Measurements from ENCODE around the gene TEX9. TPM values are rescaled to one million over a fixed set of nuclear protein-coding genes. Genes with fewer than 3 reads are reported as not detected.
A peak's percentile ranks its signal among the peaks of the same experiment; 100 is the strongest.
"Not testable (repeated sequence)": the region's sequence is repeated elsewhere in the genome, so short reads cannot be mapped to it uniquely, and the experiment has no call there.

TEX9 gene
- total RNA-seq, 1 donor from 2014 or later: 2.4 TPM

- peaks cover 3% of the 10 kb centered on the region for H3K9me3 Mint-ChIP-seq (ENCODE audit: low read depth)
- no peaks in the 10 kb centered on the region for H3K4me1 Mint-ChIP-seq (ENCODE audit: low read depth)
- DNase-seq (ENCODE audit: low spot score): no peak
- no peak for TF ChIP-seq CTCF (IDR thresholded peaks at IDR 0.05)
- no peaks in the 10 kb centered on the region for H3K27me3 Mint-ChIP-seq (ENCODE audit: low read depth)
- H3K27ac Mint-ChIP-seq (ENCODE audit: unreplicated experiment): no peak overlapping the region
- H3K4me3 Mint-ChIP-seq (ENCODE audit: unreplicated experiment): no peak overlapping the region
- H3K36me3 Mint-ChIP-seq (ENCODE audit: low read depth): no peaks in the 10 kb centered on the region
Measured at GRCh38 chr15:56371495-56372147, 6.4 kb downstream of the TEX9 start.

GRCh38 chr15:56374693-56375092 lies 9.5 kb downstream of the TEX9 start:
- H3K27me3 Mint-ChIP-seq (ENCODE audit: low read depth): not testable (repeated sequence)

GRCh38 chr15:56377822-56378221 lies 12.6 kb downstream of the TEX9 start:
- not testable (repeated sequence) for H3K4me1 Mint-ChIP-seq (ENCODE audit: low read depth); H3K27me3 Mint-ChIP-seq (ENCODE audit: low read depth); H3K27ac Mint-ChIP-seq (ENCODE audit: unreplicated experiment); DNase-seq (ENCODE audit: low spot score); H3K4me3 Mint-ChIP-seq (ENCODE audit: unreplicated experiment); H3K36me3 Mint-ChIP-seq (ENCODE audit: low read depth)
- H3K9me3 Mint-ChIP-seq (ENCODE audit: low read depth): peaks cover 45% of the 10 kb centered on the region

More at GRCh38 chr15:56374693-56375092, 9.5 kb downstream of the TEX9 start:
- not testable (repeated sequence) for H3K27ac Mint-ChIP-seq (ENCODE audit: unreplicated experiment); H3K4me3 Mint-ChIP-seq (ENCODE audit: unreplicated experiment); DNase-seq (ENCODE audit: low spot score); H3K4me1 Mint-ChIP-seq (ENCODE audit: low read depth); H3K36me3 Mint-ChIP-seq (ENCODE audit: low read depth)
- H3K9me3 Mint-ChIP-seq (ENCODE audit: low read depth): peaks cover 29% of the 10 kb centered on the region

GRCh38 chr15:56383010-56383409 lies 17.8 kb downstream of the TEX9 start:
- Mint-ChIP-seq H3K27me3 (ENCODE audit: low read depth) (no peaks in the 10 kb centered on the region), H3K36me3 (ENCODE audit: low read depth) (peaks cover 9% of the 10 kb centered on the region), H3K4me3 (ENCODE audit: unreplicated experiment) (no peak overlapping the region), H3K27ac (ENCODE audit: unreplicated experiment) (no peak overlapping the region), H3K9me3 (ENCODE audit: low read depth) (peaks cover 37% of the 10 kb centered on the region), H3K4me1 (ENCODE audit: low read depth) (no peaks in the 10 kb centered on the region)
- DNase-seq (ENCODE audit: low spot score): peak; percentile 44
- TF ChIP-seq CTCF (IDR thresholded peaks at IDR 0.05): no peak

- Mint-ChIP-seq H3K4me3 (ENCODE audit: unreplicated experiment) (no peak overlapping the region), H3K4me1 (ENCODE audit: low read depth) (no peaks in the 10 kb centered on the region), H3K9me3 (ENCODE audit: low read depth) (peaks cover 10% of the 10 kb centered on the region), H3K36me3 (ENCODE audit: low read depth) (peaks cover 2% of the 10 kb centered on the region), H3K27ac (ENCODE audit: unreplicated experiment) (no peak overlapping the region), H3K27me3 (ENCODE audit: low read depth) (no peaks in the 10 kb centered on the region)
- no peak for DNase-seq (ENCODE audit: low spot score)
- no peak for TF ChIP-seq CTCF (IDR thresholded peaks at IDR 0.05)
Measured at GRCh38 chr15:56385908-56386307, 20.7 kb downstream of the TEX9 start.

- TF ChIP-seq CTCF (IDR thresholded peaks at IDR 0.05): no peak
- Mint-ChIP-seq H3K27ac (ENCODE audit: unreplicated experiment) (no peak overlapping the region), H3K9me3 (ENCODE audit: low read depth) (peaks cover 2% of the 10 kb centered on the region), H3K4me1 (ENCODE audit: low read depth) (no peaks in the 10 kb centered on the region), H3K36me3 (ENCODE audit: low read depth) (no peaks in the 10 kb centered on the region), H3K27me3 (ENCODE audit: low read depth) (no peaks in the 10 kb centered on the region), H3K4me3 (ENCODE audit: unreplicated experiment) (no peak overlapping the region)
- no peak for DNase-seq (ENCODE audit: low spot score)
Measured at GRCh38 chr15:56390739-56391267, 25.6 kb downstream of the TEX9 start.
